NCI-H748 (cell line): Measurements from ENCODE around the gene RNF135.
"Not testable (repeated sequence)": the region's sequence is repeated elsewhere in the genome, so short reads cannot be mapped to it uniquely, and the experiment has no call there.

ENCODE experiments used
- DNase-seq: peaks from one replicate; lab custom pipeline; 2025; ENCODE audit not compliant: unreplicated experiment; lab: John Stamatoyannopoulos, UW

RNF135 gene

DNA sequence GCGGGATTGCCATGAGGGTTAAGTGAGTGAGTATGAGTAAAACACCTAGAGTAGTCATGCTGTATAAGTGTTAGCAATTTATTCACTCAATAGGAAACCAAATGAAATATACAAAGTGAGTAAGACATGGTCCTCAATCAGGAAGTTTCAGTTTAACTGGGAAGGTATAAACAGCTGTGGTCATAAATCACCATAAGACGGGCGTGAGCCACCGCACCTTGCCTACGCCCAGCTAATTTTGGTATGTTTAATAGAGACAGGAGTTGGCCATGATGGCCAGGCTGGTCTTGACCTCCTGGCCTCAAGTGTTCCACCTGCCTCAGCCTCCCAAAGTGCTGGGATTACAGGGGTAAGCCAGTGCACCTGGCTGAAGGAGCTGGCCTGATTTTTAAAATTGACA, 27.0 kb downstream of the RNF135 start:
- DNase-seq, result no peak

DNA sequence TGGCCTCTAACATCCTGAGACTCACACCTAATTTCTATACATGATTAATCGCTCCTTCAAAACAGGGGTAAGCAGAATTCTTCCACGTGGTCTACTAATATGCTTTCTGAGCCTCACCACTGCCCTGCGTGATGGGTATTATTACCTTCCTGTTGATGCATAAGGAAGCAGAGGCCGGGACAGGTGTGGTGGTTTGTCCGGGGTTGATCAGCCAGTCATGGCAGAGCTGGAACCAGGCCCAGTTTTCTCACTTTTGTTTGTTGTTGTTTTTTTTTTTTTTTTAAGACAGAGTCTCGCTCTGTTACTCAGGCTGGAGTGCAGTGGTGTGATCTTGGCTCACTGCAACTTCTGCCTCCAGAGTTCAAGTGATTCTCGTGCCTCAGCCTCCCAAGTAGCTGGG, 31.2 kb downstream of the RNF135 start:
- DNase-seq, result no peak

DNA sequence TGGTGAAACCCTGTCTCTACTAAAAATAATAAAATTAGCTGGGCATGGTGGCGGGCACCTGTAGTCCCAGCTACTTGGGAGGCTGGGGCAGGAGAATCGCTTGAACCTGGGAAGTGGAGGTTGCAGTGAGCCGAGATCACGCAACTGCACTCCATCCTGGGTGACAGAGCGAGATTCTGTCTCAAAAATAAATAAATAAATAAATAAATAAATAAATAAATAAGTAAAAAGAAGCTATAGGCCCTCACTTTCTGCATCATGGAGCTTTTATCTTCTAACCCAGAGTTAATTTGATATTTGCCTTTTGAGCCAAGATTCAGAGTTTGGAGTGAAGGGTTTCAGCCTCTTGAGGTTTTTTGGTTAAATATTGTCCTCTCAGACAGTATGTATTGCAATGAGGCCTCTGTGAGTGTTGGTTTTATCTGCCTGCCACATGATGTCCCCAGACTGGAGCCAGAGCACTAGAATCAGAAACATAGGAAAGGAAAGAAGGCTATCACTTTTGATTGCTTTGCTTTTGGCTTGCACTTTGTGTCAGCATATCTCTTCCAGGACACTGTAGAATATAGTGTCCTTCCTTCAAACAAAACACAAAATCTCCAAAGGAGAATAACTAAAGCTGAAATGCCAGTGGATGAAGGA, 32.5 kb downstream of the RNF135 start:
- DNase-seq, result no peak

DNA sequence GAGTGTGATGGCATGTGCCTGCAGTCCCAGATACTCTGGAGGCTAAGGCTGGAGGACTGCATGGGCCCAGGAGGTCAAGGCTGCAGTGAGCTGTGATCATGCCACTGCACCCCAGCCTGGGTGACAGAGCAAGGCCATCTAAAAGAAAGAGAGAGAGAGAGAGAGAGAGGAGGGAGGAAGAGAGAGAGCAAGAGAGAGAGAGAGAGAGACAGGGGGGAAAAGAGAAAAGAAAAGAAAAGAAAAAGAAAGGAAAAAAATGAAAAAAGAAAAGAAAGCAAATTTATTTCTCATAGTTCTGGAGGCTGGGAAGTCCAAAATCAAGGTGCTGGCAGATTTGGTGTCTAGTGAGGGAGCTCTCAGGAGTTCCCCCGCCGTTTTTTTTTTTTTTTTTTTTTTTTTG, 33.3 kb downstream of the RNF135 start:
- DNase-seq, result no peak

DNA sequence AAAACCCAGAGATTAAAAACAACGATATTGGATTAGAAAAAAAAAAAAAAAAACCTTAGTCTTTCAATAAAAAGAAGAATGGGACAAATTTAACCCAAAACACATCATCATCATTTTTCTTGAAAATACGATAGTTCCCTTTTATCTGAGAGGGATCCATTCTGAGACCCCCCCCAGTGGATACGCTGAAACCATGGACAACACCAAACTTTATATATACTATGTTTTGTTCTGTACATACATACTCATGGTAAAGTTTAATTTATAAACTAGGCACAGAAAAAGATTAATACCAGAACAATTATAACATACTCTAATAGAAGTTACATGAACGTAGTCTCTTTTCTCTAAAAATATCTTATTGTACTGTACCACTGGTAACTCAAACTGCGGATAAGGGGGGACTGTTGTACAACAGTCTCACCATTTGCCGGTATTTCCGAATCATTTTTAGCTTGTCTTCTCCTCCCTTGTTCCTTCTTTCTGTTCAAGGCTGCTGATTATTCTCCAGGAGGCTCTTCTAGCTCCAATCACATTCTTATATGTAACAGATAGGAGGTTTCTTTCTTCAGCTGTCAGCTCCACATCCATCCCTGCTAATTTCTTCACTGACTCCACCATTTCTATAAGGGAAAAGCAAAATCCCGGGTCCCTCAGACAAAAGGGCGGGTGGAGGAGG, 37.0 kb downstream of the RNF135 start:
- no peak for DNase-seq

DNA sequence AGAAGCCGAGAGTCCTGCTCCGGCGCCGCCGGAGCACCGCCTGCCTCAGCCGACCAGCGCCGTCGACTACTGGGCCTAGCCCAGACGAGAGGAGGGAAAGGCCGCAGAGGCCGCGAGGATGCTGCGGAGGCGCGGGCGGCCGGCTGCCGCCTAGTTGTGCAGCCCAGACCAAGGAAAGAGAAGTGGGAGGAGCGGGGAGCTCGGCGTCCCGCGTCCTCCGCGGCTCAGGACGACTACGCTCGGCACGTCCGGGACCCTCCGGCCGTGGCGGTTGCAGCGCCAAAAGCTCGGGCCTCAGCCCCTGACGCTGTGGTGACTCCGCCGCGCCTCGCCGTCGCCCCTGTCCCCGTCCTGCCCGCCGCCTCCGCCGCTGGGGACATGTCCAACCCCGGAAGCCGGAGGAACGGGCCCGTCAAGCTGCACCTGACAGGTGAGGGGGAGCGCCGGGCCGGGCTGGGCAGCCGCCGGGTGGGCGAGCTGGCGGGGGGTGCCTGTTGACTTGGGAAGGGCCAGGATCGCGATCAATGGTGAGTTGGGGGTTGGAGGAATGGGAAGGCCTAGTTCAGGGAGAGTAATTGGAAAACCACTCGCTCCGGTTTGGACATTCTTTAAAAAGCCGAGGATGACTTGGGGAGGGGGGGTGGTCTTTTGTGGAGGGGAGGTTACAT, 37.7 kb downstream of the RNF135 start:
- DNase-seq, result peak; percentile 76

DNA sequence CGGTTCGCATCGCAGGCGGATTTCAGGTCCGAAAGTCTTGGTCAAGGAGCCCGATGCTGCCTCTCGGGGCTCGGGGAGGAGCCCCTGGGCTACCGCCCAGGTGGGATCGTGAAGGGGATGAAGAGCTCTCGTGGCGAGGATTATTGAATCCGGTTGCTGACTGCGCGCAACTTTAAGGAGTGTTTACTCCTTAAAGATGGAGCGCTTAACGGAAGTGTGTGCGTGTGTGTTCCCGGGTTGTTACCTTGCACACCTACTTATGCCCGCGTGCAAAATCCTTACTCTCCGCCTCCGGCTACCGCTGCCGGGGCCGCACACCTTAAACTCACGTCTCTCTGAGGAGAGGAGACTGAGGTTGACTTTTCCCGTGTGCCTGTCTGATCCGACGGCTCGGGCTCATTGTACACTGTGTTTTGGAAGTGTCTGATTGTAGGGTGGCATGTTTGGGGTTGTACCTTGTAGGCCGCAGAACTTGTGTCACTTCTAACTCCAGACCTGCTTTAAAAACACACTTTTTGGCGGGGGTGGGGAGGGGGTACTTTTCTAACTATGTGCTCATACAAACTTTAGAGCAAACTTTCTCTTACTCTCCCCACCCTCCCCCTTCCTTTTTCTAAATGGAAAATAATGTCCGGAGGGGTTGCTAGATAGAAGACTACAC, 38.3 kb downstream of the RNF135 start:
- peak; percentile 33 for DNase-seq

DNA sequence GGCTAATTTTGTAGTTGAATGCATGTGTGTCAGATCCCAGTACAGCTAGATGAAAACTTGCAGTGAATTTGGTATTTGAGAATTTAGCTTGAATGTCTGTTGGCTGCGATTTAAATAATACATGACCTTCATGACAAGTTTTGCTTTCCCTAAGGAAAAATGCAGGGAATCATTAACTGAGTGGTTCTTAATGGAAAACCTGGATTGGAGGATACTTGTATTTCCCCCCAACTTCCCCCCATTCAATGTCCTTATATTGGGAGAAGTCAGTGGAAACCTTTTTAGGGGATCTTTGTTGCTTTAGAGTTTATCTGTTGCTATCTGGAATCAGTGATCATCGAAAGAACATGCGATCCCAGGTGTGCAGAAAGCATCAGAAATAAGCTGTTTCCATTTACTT, 39.2 kb downstream of the RNF135 start:
- not testable (repeated sequence) for DNase-seq

DNA sequence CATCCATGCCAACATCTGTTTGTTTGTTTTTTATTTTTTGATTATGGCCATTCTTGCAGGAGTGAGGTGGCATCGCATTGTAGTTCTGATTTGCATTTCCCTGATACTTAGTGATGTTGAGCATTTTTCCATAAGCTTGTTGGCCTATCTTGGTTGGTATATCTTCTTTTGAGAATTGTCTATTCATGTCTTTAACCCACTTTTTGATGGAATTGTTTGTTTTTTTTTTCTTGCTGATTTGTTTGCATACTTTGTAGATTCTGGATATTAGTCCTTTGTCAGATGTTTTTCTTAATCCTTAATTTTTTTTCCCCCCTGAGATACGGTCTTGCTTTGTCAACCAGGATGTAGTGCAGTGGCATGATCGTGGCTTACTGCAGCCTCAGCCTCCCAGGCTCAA, 43.0 kb downstream of the RNF135 start:
- no peak for DNase-seq

DNA sequence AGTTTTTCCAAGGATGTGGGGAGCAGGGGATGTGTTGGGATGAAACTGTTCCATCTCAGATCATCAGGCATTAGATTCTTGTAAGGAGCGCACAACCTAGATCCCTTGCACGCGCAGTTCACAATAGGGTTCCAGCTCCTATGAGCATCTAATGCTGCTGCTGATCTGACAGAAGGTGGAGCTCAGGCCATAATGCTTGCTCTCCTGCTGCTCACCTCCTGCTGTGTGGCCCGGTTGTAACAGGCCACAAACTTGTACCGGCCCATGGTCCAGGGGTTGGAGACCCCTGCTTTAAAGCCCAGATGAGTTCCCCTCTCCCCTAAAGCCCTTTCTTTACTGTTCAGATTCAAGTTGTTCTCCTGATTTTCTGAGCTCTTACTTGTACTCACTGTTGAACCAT, 44.8 kb downstream of the RNF135 start:
- DNase-seq, result no peak

DNA sequence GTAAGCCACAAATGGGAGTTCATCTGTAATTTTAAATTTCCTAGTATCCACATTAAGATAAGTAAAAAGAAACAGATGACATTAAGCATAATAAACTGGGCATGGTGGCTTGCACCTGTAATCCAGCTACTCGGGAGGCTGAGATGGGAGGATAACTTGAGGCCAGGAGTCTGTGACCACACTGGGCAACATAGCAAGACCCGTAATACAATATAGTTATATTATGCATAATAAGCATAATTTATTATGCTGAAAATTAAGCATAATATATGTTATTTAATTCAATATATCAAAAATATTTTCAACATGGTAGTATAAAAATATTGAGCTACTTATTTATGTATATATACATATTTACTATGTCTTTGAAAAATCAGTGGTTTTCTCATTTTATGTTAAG, 48.2 kb downstream of the RNF135 start:
- DNase-seq, result no peak

DNA sequence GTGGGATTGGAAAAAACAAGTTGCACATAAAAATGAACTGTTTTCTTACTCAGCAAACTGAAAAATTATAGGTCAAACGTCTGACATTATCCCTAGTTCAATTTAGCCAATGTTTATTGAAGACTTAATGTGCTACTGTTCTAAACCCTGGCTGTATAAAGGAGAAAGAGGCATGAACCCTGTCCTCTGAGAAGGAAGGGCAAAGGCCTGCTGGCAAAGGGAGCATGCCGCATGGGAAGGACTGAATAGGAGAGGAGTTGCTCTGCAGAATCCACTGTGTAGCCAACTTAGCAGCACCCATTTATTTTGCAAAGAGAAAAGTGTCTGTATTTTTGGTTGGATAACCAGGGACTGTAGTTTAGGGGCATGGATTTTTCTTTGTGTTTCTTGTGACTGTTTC, 52.3 kb downstream of the RNF135 start:
- DNase-seq, result not testable (repeated sequence)

DNA sequence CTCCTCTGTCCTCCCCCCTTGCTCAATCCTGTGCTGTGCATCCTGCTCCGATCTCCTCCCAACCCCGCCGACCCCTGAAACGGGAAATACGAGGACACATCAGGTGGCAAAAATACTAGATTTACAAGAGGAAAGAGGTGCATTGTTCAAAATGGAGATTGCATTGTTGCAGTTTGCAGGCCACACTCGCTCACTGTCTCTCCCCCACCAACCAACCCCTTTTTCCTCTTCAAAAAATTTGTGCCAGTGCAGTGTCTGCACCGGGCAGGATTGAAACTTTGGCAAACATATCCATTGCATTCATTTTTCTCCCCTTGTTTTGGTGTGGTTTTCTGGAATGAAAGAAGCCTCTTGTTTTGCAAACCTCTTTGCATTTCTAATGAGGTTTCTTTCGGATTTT, 61.0 kb downstream of the RNF135 start:
- DNase-seq, result no peak

DNA sequence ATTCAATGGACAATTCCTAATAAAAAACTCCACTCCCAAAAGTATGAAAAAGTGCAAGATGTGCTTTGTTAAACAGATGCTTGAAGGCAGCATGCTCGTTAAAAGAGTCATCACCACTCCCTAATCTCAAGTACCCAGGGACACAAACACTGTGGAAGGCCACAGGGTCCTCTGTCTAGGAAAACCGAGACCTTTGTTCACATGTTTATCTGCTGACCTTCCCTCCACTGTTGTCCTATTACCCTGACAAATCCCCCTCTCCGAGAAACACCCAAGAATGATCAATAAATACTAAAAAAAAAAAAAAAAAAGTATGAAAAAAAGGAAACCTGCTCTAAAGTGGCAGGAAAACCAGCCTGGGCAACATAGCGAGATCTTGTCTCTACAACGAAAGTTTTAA, 64.8 kb downstream of the RNF135 start:
- DNase-seq, result not testable (repeated sequence)

DNA sequence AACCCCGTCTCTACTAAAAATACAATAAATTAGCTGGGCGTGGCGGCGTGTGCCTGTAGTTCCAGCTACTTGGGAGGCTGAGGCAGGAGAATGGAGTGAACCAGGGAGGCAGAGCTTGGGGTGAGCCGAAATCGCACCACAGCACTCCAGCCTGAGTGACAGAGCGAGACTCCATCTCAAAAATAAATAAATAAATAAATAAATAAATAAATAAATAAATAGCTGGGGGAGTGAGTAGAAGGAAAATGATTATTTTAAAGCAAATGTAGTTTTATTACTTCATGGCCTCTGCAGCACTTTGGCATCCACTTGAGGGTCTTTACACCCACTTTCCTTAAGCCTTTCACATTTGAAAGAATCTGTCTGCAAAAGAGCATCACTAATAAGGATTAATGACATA, 70.0 kb downstream of the RNF135 start:
- not testable (repeated sequence) for DNase-seq

DNA sequence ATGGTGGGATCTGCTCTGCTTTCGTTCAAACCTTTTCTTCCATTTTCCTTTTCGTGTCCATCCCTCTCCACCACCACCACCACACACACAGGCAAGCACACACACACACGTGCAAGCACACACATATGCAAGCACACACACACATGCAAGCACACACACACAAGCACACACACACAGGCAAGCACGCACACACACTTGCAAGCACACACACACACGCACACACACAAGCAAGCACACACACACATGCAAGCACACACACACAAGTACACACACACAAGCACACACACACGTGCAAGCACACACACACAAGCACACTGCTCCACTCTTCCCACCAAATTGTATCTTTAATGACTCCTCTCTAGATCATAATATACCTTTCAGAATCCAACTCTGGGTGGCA, 71.5 kb downstream of the RNF135 start:
- DNase-seq, result not testable (repeated sequence)

DNA sequence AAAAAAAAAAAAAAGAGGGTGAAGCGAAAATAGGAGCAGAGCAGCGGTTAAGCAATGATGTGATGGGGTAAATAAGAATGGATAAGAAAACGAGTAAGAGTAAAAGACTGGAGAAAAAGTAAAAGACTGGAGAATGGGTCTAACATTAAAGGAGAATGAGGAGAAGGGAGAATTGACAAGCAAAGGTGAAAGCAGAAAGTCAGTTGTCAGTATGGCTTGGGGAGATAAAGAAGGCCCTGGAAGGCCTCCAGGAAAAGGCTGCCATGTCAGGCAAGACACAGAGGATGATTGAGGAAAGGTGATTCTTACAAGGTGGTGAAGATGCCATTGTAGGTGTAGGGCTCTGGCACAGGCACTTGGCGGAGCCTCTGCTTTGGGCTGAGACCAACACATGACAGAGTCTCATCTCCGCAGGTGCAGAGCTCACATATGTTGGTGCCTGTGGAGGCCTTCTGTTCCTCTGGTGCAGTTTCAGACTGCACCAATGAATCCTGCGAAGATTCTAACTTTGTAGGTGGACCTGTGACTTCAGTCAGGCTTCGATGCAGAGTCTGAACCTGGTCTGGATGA, 76.1 kb downstream of the RNF135 start:
- not testable (repeated sequence) for DNase-seq

DNA sequence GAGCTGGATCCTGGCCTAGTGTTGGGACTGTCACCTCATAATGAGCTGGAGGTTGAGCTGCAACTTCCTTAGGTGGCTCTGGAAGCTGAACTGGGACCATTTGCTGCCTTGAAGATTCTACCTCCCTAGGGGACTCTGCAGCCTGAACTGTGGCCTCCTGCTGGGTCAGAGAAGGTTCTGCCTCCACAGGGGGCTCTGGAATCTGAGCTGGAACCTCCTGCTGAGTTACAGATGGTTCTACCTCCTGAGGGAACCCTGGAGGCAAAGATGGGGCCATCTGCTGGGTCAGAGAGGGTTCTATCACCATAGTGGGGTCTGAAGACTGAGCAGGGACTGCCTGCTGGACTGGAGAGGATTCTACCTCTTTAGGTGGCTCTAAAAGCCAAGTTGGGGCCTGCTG, 77.3 kb downstream of the RNF135 start:
- no peak for DNase-seq

DNA sequence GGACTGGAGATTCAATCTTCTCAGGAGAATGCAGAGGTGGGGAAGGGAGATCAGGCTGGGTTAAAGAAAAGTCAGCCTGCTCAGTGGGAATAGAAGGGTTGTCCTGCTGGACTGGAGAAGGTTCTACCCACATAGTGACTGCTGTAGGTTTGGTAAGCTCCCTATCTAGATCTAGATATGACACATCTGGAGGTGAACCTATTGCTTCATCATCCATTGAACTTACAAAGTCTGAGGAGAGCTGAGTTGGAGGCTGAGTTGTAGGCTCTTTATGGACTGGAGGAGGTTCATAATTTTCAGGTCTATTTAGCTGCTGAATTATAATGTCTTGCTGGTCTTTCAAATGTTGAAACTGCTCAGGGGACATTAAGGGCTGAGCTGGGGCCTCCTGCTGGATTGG, 77.9 kb downstream of the RNF135 start:
- DNase-seq, result no peak
